ENCODE measurements around the gene TSFM.

GRCh38 chr12:57743769-57744168, 38.8 kb upstream of the TSFM start:
- TF ChIP-seq ZC3H10 (CRISPR knock-in tag; IDR thresholded peaks at IDR 0.05) (no peak), PATZ1 (CRISPR knock-in tag; IDR thresholded peaks at IDR 0.05; ENCODE audit: borderline replicate concordance) (no peak), TOX (CRISPR knock-in tag; IDR thresholded peaks at IDR 0.05; ENCODE audit: borderline replicate concordance) (no peak), CSDC2 (CRISPR knock-in tag; IDR thresholded peaks at IDR 0.05) (no peak), CREB5 (CRISPR knock-in tag; IDR thresholded peaks at IDR 0.05; ENCODE audit: low read depth) (no peak), GLIS3 (CRISPR knock-in tag; IDR thresholded peaks at IDR 0.05) (no peak), ARNTL (CRISPR knock-in tag; IDR thresholded peaks at IDR 0.05; ENCODE audit: borderline replicate concordance, low read depth) (no peak), ZNF8 (CRISPR knock-in tag; IDR thresholded peaks at IDR 0.05) (no peak), ISL1 (CRISPR knock-in tag; IDR thresholded peaks at IDR 0.05) (no peak), CSRNP3 (CRISPR knock-in tag; IDR thresholded peaks at IDR 0.05) (no peak), OSR1 (CRISPR knock-in tag; IDR thresholded peaks at IDR 0.05) (no peak), SNAI2 (CRISPR knock-in tag; IDR thresholded peaks at IDR 0.05) (no peak)

Data from SK-N-SH treated with all-trans-retinoic acid at 6 μM for 48 hours (cell line).